DND-41 (cell line): Measurements from ENCODE around the gene RNF183.

Experiments used
- ATAC-seq: fragments of 200-7000 bp; cut with Tn5 transposase; 3 replicates; pipeline ENCODE4 v1.9.1; 2021; ENCODE audit warnings: low read depth; ENCODE audit not compliant: insufficient read depth
- DNase-seq: peaks from one replicate; pipeline ENCODE4 v3.0.0-alpha.2; 2020
- H2AFZ ChIP-seq: 2 replicates; pipeline ENCODE4 v1.6.0; 2012; ENCODE audit warnings: low read depth, low read length
- H3K27ac ChIP-seq: 2 replicates; pipeline ENCODE4 v1.5.1; 2012; ENCODE audit warnings: low read length, inconsistent platforms
- H3K27me3 ChIP-seq: fragments of 200-600 bp; sonication (generic); 2 replicates; pipeline ENCODE4 v1.6.0; 2012; ENCODE audit warnings: low read length, mild to moderate bottlenecking, inconsistent platforms; ENCODE audit not compliant: insufficient read depth, poor library complexity
- H3K36me3 ChIP-seq: 2 replicates; pipeline ENCODE4 v1.5.1; 2012; ENCODE audit warnings: low read length, inconsistent platforms; ENCODE audit not compliant: insufficient read depth
- H3K4me1 ChIP-seq: 2 replicates; pipeline ENCODE4 v1.5.1; 2012; ENCODE audit warnings: mild to moderate bottlenecking, low read length; ENCODE audit not compliant: insufficient read depth
- H3K4me2 ChIP-seq: 2 replicates; pipeline ENCODE4 v1.6.0; 2012; ENCODE audit warnings: mild to moderate bottlenecking, moderate library complexity, low read length, inconsistent platforms; ENCODE audit not compliant: insufficient read depth
- H3K4me3 ChIP-seq, 2 experiments: fragments of 200-600 bp in 1 of 2; shearing (Covaris generic) in 1 of 2; 2 replicates each; pipeline ENCODE4 v1.5.1; 2012 to 2016; ENCODE audit warnings: inconsistent platforms in 2 of 2, low read length in 2 of 2, mild to moderate bottlenecking in 2 of 2, low read depth in 1 of 2, moderate library complexity in 1 of 2
- H3K79me2 ChIP-seq: 2 replicates; pipeline ENCODE4 v1.6.0; 2012; ENCODE audit warnings: low read length, inconsistent platforms; ENCODE audit not compliant: insufficient read depth
- H3K9ac ChIP-seq: 2 replicates; pipeline ENCODE4 v1.6.0; 2012; ENCODE audit warnings: low read depth, mild to moderate bottlenecking, inconsistent platforms, low read length, moderate library complexity
- H3K9me3 ChIP-seq: 2 replicates; pipeline ENCODE4 v1.5.1; 2012; ENCODE audit warnings: low read length, moderate library complexity, mild to moderate bottlenecking, inconsistent platforms; ENCODE audit not compliant: insufficient read depth, severe bottlenecking
- H4K20me1 ChIP-seq: 2 replicates; pipeline ENCODE4 v1.6.0; 2012; ENCODE audit warnings: low read length; ENCODE audit not compliant: insufficient read depth
- EZH2 ChIP-seq: IDR thresholded peaks from 3 replicates; pipeline ENCODE4 v1.6.1; 2012; ENCODE audit warnings: borderline replicate concordance, low read depth, mild to moderate bottlenecking, moderate library complexity, low read length, inconsistent platforms; ENCODE audit not compliant: severe bottlenecking
- TF ChIP-seq, protein P1 (sequence below): IDR thresholded peaks from 2 replicates; pipeline ENCODE4 v1.5.1; 2012; ENCODE audit warnings: borderline replicate concordance, low read length, moderate library complexity, mild to moderate bottlenecking; ENCODE audit not compliant: poor library complexity, severe bottlenecking; ENCODE audit errors: extremely low read depth

Gene RNF183

GRCh38 chr9:113274474-113275156, 28.6 kb downstream of the RNF183 start:
- Histone ChIP-seq H3K9ac (peak overlapping the region; percentile 76), H3K36me3 (peaks cover 62% of the 10 kb centered on the region), H3K27ac (peak overlapping the region; percentile 88), H4K20me1 (peaks cover 2% of the 10 kb centered on the region; the same call in 1 of the 2 replicates), H3K4me1 (peaks cover 40% of the 10 kb centered on the region), H3K27me3 (no peaks in the 10 kb centered on the region), H2AFZ (peak overlapping the region; percentile 82), H3K9me3 (no peaks in the 10 kb centered on the region), H3K4me2 (peak overlapping the region; percentile 97), H3K4me3 (peak overlapping the region; percentile 64 to 83), H3K79me2 (peaks cover 51% of the 10 kb centered on the region)
- ATAC-seq (peak; percentile 18; the same call in 2 of the 3 replicates), DNase-seq (peak; percentile 39)
- TF ChIP-seq, protein P1, sequence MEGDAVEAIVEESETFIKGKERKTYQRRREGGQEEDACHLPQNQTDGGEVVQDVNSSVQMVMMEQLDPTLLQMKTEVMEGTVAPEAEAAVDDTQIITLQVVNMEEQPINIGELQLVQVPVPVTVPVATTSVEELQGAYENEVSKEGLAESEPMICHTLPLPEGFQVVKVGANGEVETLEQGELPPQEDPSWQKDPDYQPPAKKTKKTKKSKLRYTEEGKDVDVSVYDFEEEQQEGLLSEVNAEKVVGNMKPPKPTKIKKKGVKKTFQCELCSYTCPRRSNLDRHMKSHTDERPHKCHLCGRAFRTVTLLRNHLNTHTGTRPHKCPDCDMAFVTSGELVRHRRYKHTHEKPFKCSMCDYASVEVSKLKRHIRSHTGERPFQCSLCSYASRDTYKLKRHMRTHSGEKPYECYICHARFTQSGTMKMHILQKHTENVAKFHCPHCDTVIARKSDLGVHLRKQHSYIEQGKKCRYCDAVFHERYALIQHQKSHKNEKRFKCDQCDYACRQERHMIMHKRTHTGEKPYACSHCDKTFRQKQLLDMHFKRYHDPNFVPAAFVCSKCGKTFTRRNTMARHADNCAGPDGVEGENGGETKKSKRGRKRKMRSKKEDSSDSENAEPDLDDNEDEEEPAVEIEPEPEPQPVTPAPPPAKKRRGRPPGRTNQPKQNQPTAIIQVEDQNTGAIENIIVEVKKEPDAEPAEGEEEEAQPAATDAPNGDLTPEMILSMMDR = peak; percentile 81
- TF ChIP-seq EZH2 = no peak

DNA sequence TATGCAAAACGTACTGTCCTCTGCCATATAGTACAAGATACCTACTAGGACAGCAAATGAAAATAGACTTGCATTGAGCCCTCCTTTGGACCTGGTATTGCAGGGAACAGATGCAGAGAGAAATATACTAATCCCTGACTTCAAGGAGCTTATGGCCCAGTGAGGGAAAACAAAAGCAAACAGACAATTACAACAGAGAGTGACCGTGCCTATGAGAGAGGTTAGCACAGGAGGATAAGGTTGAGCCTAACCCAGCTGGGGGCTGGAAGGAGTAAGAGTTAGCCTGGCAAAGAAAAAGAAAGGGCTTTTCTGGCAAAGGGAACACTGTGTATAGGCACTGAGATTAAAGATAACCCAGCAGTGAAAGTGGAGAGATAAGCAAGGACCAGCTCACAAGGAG, 33.3 kb downstream of the RNF183 start:
- DNase-seq (no peak), ATAC-seq (no peak)
- no peak overlapping the region for H3K4me3 ChIP-seq
- no peaks in the 10 kb centered on the region for H3K27me3 ChIP-seq
- H3K4me2 ChIP-seq = no peak overlapping the region
- no peak overlapping the region for H3K9ac ChIP-seq
- no peak overlapping the region for H3K27ac ChIP-seq
- no peak overlapping the region for H2AFZ ChIP-seq
- H3K4me1 ChIP-seq = peaks cover 15% of the 10 kb centered on the region
- H3K9me3 ChIP-seq = no peaks in the 10 kb centered on the region
- peaks cover 17% of the 10 kb centered on the region for H3K79me2 ChIP-seq
- no peaks in the 10 kb centered on the region; the same call in 1 of the 2 replicates for H4K20me1 ChIP-seq
- TF ChIP-seq, protein P1 = no peak
- no peak for TF ChIP-seq EZH2
- H3K36me3 ChIP-seq = peaks cover 56% of the 10 kb centered on the region

DNA sequence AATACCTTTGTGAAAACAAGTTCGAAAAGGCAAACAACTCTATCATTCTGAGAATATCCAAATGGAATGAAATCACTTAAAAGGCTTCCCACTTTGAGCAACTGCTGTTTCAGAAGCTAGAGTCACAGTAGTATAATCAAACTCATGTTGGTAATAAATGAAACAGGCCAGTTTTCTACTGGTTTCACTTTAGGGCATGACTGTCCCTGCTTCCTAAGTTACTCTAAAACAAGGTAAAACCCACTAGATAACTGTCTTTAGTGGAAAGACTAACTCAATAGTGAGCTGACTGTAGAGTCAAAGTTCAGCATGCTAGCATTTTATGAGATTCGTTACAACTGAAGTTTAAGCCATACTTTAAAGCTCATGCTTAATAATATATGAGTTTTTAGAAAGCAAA, 33.8 kb downstream of the RNF183 start:
- TF ChIP-seq EZH2 = no peak
- TF ChIP-seq, protein P1 = no peak

More for the DNA sequence above, 33.8 kb downstream of the RNF183 start:
- H3K36me3 ChIP-seq = peaks cover 56% of the 10 kb centered on the region
- no peak overlapping the region for H2AFZ ChIP-seq
- no peak overlapping the region for H3K27ac ChIP-seq
- peaks cover 10% of the 10 kb centered on the region for H3K4me1 ChIP-seq
- ATAC-seq (no peak), DNase-seq (no peak)
- no peak overlapping the region for H3K9ac ChIP-seq
- H3K27me3 ChIP-seq = no peaks in the 10 kb centered on the region
- H4K20me1 ChIP-seq = no peaks in the 10 kb centered on the region; the same call in 1 of the 2 replicates
- H3K79me2 ChIP-seq = peaks cover 12% of the 10 kb centered on the region
- H3K9me3 ChIP-seq = no peaks in the 10 kb centered on the region
- H3K4me2 ChIP-seq = no peak overlapping the region
- H3K4me3 ChIP-seq = no peak overlapping the region
